Mesothelial cell of epicardium (in vitro differentiated cells): Measurements from ENCODE around the gene BICD2. TPM values are rescaled to one million over a fixed set of nuclear protein-coding genes. Genes with fewer than 3 reads are reported as not detected.
A peak's percentile ranks its signal among the peaks of the same experiment; 100 is the strongest.

Source experiments
- DNase-seq, 2 experiments: peaks; one replicate each; pipeline ENCODE4 v3.0.0; 2021; ENCODE audit warnings: low spot score in 2 of 2; ENCODE audit not compliant: unreplicated experiment in 2 of 2
- H3K27ac Mint-ChIP-seq: 2 replicates; pipeline ENCODE4 v1.8.0; 2021; ENCODE audit warnings: mixed read lengths
- H3K27me3 Mint-ChIP-seq: 2 replicates; pipeline ENCODE4 v1.8.0; 2021; ENCODE audit warnings: low read depth, mixed read lengths
- H3K36me3 Mint-ChIP-seq: 2 replicates; pipeline ENCODE4 v1.8.0; 2021; ENCODE audit warnings: mixed read lengths
- H3K4me1 Mint-ChIP-seq: 2 replicates; pipeline ENCODE4 v1.8.0; 2021; ENCODE audit warnings: mixed read lengths
- H3K4me3 Mint-ChIP-seq: 2 replicates; pipeline ENCODE4 v1.8.0; 2021; ENCODE audit warnings: mild to moderate bottlenecking, moderate library complexity, mixed read lengths
- H3K9me3 Mint-ChIP-seq: 2 replicates; pipeline ENCODE4 v1.8.0; 2021; ENCODE audit warnings: mixed read lengths
- total RNA-seq: library from RNA; stranded (reverse); gene quantifications from 3 replicates; pipeline ENCODE4 v1.2.1, GENCODE V29; 2021
- TF ChIP-seq, protein P1 (sequence below): fragments of 200-600 bp; sonication (generic); IDR thresholded peaks from one replicate; pipeline ENCODE4 v1.5.0; 2021; ENCODE audit warnings: antibody characterized with exemption; ENCODE audit not compliant: unreplicated experiment

BICD2 gene
- total RNA-seq, 1 donor from 2014 or later: 30.2 TPM

DNA sequence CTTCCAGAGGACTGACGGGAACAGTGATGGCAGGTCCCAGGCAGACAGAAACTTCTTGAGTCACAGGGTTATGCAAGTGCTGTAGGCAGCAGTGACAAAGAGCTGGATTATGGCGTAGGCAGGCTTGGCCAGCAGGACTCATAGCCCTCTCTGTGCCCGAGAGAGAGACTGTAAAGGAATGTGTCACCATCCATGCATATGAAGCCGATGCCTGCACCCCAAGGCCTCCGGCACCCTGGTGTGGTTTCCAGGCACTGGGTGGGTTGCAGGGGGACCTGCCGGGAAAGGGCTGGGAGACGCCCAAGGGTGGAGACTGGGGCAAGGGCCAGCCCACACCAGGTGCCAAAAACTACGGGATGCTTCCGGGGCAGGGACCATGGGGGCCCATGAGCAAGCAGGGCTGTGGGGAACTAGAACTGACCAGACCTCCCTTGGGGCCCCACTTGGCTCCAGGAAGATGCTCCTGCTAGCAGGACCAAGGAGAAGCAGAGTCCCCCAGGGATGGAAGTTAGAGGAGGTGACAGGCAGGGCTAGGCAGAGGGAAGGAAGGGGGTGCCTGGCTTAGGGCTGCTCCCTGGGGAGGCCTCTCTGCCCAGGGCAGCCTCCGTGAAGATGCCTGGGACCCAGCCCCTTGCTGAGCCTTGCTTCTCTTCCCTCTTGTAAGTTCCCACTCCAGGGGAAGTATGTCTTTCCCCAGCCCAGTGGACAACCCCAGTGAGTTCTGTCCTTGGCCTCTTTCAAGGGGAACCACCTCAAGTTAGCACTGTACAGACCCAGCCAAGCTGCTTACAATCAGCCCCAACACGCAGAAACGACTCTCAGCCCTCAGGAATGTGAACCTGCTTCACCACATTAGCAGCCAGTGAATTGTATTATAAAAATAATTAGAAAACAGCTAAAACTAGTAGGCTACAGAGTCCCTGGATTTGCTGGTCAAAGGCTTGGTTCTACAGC, 84.2 kb downstream of the BICD2 start:
- Mint-ChIP-seq H3K9me3 (no peaks in the 10 kb centered on the region), H3K36me3 (no peaks in the 10 kb centered on the region), H3K4me3 (no peak overlapping the region), H3K27me3 (no peaks in the 10 kb centered on the region), H3K27ac (no peak overlapping the region), H3K4me1 (peaks cover 2% of the 10 kb centered on the region)
- DNase-seq: no peak
- TF ChIP-seq, protein P1, sequence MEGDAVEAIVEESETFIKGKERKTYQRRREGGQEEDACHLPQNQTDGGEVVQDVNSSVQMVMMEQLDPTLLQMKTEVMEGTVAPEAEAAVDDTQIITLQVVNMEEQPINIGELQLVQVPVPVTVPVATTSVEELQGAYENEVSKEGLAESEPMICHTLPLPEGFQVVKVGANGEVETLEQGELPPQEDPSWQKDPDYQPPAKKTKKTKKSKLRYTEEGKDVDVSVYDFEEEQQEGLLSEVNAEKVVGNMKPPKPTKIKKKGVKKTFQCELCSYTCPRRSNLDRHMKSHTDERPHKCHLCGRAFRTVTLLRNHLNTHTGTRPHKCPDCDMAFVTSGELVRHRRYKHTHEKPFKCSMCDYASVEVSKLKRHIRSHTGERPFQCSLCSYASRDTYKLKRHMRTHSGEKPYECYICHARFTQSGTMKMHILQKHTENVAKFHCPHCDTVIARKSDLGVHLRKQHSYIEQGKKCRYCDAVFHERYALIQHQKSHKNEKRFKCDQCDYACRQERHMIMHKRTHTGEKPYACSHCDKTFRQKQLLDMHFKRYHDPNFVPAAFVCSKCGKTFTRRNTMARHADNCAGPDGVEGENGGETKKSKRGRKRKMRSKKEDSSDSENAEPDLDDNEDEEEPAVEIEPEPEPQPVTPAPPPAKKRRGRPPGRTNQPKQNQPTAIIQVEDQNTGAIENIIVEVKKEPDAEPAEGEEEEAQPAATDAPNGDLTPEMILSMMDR: no peak

DNA sequence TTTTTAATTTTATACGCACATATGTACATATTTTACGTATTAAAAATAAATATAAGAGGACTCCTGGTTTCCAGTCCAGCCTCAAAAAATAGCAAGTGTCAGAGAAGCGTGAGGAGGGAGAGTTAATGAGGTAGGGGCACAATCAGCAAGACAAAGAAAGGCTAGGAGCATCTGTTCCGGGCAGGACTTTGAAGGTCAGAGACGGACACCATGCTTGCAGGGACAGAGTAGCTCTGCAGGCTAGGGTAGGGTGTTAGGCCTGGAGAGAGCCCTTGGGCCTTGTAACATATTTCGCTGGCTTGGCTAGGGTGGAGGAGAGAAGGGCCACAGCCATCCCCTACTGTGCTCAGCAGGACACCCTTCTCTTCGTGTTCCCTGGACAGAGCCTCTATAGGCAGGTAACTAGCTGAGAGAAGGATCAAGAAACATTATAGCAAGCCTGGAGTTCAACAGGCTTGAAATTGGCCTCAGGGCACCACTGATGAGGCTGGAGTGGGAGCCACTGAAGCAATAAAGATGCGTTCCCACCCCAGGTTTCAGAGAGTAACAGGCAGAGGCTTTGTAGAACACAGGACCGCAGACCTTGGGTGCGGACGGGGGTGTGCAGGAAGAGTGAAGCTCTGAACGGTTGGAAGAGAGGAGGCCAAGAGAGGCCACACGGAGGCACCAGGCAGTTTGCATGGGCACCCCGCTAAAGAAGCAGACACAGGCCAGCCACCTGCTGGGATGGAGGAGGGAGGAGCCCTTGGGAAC, 85.0 kb downstream of the BICD2 start:
- no peak overlapping the region for H3K27ac Mint-ChIP-seq

DNA sequence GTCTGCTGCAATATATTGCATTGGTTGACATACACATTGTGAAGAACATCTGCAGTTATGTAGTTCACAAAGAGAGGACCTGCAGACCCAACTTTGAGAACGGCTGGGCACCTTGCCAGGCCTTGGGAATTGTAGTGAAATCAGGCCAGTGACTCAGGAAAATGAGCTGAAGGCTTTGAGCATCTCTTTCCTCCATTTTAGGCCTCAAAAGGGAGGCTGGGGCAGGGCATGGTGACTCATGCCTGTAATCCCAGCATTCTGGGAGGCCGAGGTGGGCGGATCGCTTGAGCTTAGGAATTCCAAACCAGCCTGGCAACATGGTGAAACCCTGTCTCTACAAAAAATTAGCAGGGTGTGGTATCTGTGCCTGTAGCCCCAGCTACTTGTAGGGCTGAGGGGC, 93.3 kb downstream of the BICD2 start:
- peak overlapping the region; percentile 80 for H3K27ac Mint-ChIP-seq
- peaks cover 1% of the 10 kb centered on the region for H3K36me3 Mint-ChIP-seq
- no peak for DNase-seq
- peak overlapping the region; percentile 95 for H3K4me3 Mint-ChIP-seq
- H3K9me3 Mint-ChIP-seq: no peaks in the 10 kb centered on the region
- TF ChIP-seq, protein P1: no peak
- H3K27me3 Mint-ChIP-seq: no peaks in the 10 kb centered on the region
- peaks cover 15% of the 10 kb centered on the region for H3K4me1 Mint-ChIP-seq

More for the DNA sequence above, 85.0 kb downstream of the BICD2 start:
- no peak for DNase-seq
- Mint-ChIP-seq H3K4me3 (no peak overlapping the region), H3K9me3 (no peaks in the 10 kb centered on the region), H3K27me3 (no peaks in the 10 kb centered on the region), H3K36me3 (no peaks in the 10 kb centered on the region), H3K4me1 (peaks cover 2% of the 10 kb centered on the region)
- TF ChIP-seq, protein P1: no peak

DNA sequence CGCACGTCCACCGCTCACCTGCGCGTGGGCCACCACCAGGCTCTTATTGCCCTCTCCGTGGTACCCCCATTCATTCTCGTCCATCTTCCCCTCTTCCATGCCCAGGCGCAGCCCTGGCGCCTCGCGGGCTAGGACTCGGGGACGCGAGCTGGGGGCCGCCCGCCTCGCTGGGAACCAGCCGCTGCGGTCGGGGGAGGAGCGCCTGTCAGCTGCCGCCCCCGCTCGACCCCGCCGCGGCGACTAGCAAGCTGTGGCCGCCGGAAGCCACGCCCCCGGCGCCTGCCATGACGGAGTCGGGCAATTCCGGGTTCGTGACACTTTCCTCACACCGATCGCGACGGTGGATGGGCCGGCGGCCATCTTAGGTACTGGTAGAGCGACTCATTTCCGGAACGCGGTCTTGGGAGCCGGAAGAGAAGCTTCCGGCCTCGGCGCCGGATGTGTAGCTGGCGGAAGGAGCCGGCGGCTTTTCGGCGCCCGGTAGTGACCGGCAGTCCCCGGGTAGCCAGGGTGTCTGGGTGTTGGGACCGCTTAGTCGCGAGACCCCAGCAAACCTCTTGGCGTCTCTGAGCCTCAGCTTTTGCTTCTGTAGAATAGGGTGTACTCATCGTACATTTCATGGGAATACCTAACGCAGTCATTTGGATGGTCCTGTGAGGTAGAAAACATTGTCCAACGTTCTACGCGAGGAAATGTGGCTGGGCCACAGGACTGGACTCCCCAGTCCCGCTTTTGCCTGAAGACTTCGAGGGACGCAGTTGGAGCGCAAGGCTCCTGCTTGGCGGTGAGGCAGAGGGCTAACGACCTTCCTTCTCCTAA, 94.5 kb downstream of the BICD2 start, which contains the start of gene IPPK:
IPPK (minus strand) TSS at position 242 of the 819 bp plus-strand sequence; CDS start at position 99, 143 bp downstream.
- no peaks in the 10 kb centered on the region for H3K27me3 Mint-ChIP-seq
- peak within 1 kb of the TSS; percentile 99 for H3K27ac Mint-ChIP-seq
- peaks cover 1% of the 10 kb centered on the region for H3K36me3 Mint-ChIP-seq

More for the DNA sequence above, 94.5 kb downstream of the BICD2 start, which contains the start of gene IPPK:
- TF ChIP-seq, protein P1: no peak
- H3K4me3 Mint-ChIP-seq: peak within 1 kb of the TSS; percentile 95
- H3K4me1 Mint-ChIP-seq: peaks cover 21% of the 10 kb centered on the region
- H3K9me3 Mint-ChIP-seq: no peaks in the 10 kb centered on the region
- peak; percentile 89 to 94 for DNase-seq
